ENCODE results near the gene PCSK4.

- TF ChIP-seq POLR2A (IDR thresholded peaks at IDR 0.05; ENCODE audit: low read length) (no peak), GATA1 (IDR thresholded peaks at IDR 0.05; ENCODE audit: low read depth, low read length) (no peak)
Observed at GRCh38 chr19:1481224-1481892, 8.8 kb downstream of the PCSK4 start.

Data from erythroblast (primary cell).